Right lung (tissue), 5 donors: ENCODE measurements around the gene FOXJ3. TPM values are rescaled to one million over a fixed set of nuclear protein-coding genes. Genes with fewer than 3 reads are reported as not detected.

Source experiments
- DNase-seq, 2 donors: peaks; one replicate each; pipeline ENCODE4 v3.0.0-alpha.2; 2013
- polyA plus RNA-seq, 5 donors: library from polyadenylated mRNA; unstranded; fragments of 120-200 nt; gene quantifications; one replicate each; pipeline versions ENCODE4 v1.2.1 to v1.2.3, GENCODE V29; 2013; ENCODE audit warnings: inconsistent platforms in 1 of 5, low replicate concordance in 1 of 5; ENCODE audit not compliant: insufficient read length in 5 of 5, insufficient read depth in 1 of 5

FOXJ3 gene
- polyA plus RNA-seq, 5 donors, result 45.0 to 69.4 (median 54.6) TPM

DNA sequence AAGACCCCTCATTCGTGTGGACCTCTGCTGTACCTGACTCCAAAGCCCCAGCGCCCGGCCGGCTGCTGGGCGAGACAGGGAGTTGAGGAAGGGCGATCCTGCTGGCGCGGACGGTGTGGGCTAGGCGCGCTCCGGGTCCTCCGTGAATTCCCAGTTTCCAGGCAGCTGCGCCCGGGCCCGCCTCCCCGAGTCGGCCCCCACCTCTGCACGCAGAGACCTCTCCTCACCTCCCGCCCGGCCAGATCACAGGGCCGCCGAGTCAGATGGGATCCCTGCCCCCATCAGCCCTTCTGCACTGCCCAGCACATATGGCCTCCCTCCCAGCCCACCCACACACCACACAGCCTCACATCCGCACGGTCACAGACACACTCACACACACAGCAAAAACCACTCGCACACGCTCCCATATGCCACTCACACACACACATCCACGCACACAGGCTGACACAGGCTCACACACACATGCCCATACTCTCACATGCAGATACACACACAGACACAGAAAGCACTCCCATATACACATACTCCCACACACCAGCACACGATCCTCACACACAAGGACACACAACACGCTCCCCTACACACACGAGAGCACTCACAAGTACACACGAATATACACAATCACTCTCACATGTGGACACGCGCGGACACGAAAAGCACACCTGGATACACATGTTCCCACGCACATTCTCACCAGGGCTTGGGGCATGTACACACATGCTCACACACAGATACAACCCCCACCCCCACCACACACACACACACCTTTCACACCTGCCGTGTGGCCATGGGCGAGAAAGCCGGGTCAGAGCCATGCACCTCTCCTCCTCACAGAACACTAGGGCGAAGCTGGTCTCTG lies 189.0 kb downstream of the FOXJ3 start:
- no peak for DNase-seq

DNA sequence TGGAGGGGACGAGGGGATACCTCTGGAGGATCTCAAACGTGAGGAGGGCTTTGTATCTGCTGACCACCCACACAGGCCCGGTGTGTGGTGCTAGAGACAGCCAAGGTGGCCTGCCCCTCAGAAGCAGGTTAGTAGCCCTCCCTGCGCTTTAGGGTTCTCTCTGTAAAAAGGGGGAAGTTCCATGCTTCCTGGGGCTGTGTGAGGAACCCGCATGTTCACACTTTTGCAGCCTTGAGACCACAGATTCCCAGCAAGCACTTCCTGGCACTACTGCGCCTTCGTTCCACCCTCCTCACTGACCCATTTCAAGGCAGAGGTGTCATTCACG lies 189.7 kb downstream of the FOXJ3 start:
- no peak for DNase-seq

DNA sequence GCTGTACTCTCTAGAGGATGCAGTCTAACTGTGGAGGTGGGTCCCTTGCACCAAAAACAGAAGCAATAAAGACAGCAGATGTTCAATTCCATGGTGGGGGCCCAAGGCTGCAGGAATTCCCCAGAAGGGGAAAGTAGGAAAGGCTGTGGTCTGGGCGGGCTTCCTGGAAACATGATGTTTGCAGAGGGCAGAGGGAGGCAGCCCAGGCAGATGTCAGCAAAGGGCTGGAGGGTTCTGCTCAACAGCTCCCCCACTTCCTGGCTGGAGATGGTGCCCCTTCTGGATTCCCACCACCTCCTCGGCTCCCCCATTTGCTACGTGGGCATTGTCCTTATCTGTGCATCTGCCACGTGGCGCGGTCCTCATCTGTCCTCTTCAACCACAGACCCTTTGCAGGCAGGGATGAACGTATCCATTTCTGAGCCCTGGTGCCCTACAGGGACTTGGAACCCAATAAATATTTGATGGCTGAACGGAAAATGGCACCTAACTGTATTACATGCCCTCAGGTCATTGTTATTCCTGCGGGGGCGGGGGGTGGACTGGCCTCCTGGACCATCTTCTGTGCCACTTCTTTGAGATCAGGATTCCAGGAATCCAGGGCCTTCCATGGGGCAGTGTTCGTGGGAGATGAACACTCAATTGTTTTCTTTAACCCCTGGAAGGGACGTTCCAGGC lies 190.2 kb downstream of the FOXJ3 start:
- no peak for DNase-seq

DNA sequence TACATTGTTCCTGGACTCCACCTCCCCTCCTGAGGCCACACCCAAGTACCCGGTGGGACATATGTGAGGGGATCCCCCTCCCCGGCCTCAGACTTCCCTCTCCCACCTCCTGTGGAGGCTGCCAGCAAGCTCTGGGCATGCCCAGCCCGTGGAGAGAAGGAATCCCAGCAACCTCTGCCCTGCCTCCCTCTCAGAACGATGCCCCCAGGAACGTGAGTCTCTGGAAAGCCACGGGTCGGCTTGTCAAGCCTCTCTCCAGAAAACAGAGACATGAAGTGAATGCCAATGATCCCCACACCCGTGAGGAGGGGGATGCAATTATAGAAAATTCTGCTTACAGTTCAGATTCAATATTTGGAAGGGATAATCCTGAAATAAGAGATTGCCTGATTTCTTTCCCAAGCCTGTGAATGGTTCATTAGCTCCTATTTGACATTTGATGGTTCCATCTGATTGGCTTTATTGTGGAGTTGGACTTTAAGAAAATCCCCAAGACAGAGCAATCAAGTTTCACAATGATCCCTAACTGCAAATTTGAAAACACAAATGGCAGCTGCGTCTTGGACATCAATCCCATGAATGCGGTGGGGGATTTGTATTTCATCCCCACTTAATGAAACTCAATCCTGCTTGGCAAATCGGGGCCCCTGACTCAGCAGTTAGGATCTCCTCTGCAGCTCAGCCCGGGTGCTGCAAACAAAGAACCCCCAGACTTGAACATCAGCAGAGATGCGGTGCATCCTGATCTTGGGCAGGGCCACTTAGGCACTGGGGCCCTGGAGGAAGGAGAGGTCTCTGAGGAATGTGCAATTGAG lies 190.9 kb downstream of the FOXJ3 start:
- no peak for DNase-seq

DNA sequence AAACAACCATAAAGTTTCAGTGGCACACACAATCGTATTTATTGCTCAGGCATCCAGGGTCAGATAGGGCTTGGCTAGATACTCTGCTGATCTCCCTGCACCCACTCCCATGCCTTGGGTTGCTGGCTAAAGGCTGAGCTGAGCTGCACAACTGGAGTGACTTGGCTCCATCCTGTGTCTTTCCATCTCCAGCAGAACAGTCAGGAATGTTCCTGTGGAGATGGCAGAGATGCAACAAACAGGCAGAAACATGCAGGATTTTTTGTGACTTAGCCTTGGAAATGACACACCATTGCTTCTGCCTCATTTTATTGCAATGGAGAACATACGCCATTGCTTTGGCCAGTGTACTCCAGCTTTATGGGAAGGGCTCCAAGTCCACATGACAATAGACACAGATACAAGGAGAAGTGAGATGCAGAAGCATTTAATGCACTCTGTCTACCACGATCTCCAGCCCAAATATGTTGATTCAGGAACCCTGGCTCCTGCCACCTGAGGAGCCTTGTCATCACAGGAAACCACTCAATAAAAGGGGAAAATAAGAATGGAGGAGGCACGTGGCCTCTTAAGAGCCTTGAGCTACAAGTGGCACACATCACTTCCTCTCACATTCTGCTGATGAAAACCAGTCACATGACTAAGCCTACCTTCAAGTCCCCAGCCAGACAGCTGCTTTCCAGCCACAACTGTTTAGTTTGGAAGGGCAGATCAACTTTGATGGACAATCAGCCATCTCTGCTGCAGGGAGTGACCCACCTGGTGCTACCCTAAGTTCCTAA lies 191.9 kb downstream of the FOXJ3 start:
- no peak for DNase-seq

DNA sequence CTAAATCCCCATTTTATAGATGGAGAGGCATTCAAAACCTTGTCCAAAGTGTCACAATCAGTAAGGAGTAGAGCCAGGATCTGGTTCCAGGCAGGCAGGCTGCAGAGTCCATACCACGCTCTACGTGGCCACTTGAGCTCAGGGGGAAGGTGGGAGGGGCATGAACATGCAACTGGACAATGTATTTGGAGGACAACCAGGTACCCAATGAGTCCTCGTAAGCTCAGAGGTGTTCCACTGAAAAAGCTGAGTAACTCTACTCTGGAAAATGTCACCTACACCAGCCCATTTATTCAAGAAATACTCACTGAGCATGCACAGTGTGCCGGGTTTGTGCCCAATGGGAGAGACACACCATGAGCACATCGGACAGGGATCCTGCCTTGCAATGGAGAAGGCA lies 193.1 kb downstream of the FOXJ3 start:
- no peak for DNase-seq

DNA sequence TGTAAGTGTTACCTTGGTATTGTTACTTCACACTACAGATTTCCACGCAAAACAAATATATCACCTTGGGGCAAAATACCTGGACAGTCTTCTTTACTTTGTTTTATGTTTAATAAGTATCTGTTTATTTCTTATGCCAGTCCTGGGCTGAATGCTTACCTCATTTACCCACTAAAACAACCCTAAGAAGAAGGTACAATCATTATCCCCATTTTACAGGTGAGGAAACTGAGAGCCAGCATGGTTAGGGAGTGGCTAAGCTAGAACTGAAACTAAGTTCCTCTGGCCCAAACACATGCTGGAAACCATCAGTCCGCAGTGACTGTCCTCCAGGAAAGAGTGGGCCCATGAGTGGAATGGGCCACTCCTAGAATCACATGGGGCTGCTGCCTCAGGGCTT lies 194.8 kb downstream of the FOXJ3 start:
- DNase-seq, result no peak

DNA sequence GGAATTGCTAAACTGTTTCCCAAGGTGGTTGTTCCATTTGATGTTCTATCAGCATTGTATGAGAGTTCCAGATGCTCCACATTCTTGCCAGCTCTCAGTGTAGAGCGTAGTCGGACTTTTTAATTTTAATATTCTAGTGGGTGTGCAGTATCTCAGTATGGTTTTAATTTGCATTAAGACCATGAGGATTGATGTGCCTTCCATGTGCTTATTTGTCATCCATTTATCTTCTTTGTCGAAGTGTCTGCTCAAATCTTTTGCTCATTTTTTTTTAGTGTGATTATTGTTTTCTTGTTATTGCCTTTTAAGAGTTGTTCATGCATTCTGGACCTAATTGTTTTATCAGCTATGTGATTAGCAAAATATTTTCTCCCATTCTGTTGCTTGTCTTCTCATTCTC lies 195.6 kb downstream of the FOXJ3 start:
- DNase-seq, result no peak

DNA sequence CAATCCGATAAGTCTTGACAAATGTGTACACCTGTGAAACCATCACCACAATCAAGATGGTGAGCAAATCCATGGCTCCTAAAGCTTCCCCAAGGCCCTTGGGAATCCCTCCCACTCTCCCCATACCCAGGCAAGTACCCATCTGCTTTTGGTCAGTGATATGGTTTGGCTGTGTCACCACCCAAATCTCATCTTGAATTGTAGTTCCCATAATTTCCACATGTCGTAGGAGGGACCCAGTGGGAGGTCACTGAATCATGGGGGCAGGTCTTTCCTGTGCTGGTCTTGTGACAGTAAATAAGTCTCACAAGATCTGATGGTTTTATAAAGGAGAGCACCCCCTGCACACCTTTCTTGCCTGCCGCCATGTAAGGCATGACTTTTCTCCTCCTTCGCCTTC lies 196.4 kb downstream of the FOXJ3 start:
- DNase-seq, result no peak

DNA sequence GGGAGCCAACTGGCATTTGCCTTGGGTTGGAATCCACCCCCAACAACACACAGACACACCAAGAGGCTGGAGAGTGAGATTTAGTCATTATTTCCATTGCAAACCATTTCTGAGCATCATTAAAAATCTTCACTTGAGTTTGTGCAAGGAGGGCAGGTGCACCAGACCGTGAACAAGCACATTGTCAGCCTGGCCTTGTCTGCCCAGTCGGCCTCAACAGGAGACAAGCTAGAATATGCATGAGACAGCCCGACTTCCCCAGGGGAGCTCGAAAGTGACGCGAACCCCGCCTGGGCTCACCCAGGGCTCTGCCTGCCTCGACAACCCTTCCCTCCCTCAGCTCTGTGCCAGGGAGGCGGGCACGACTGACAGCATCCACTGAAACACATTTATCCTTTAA lies 197.3 kb downstream of the FOXJ3 start:
- DNase-seq, result no peak

DNA sequence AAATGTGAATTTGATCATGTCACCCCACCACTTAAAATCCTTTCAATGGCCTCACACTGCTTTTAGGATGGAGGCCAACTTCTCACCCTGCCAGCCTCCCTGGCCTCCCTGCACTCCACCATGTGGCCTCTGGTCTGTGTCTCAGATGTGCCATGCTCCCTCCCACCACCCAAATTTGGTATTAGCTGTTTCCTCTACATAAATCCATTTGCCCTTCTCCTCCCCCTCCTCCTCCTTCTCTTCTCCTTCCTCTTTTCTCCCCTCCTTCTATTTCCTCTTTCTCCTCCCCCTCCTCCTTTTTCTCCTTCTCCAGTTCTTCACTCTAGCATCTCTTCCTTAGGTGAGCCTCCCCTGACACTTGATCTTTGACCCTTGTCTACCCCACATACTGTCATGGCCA lies 198.6 kb downstream of the FOXJ3 start:
- DNase-seq, result no peak

DNA sequence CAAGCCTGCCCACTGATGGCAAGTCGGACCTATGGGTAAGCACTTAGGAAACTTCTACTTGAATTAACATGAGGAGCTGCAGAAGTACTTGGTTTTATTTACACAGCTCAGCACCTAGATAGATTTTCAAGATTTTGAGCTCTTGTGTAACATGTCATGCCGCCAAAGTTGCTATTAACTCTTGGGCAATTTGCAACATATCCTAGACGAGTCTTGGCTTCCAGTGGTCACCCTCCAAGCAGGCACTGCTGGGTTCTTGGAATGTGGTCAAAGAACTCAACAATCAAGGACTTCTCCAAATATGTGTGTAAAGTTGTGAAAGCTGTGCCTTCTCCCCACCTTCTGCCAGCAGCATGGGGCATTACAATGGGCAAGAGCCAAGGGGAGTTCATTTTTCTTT lies 199.6 kb downstream of the FOXJ3 start:
- peak; percentile 31 to 32 for DNase-seq

DNA sequence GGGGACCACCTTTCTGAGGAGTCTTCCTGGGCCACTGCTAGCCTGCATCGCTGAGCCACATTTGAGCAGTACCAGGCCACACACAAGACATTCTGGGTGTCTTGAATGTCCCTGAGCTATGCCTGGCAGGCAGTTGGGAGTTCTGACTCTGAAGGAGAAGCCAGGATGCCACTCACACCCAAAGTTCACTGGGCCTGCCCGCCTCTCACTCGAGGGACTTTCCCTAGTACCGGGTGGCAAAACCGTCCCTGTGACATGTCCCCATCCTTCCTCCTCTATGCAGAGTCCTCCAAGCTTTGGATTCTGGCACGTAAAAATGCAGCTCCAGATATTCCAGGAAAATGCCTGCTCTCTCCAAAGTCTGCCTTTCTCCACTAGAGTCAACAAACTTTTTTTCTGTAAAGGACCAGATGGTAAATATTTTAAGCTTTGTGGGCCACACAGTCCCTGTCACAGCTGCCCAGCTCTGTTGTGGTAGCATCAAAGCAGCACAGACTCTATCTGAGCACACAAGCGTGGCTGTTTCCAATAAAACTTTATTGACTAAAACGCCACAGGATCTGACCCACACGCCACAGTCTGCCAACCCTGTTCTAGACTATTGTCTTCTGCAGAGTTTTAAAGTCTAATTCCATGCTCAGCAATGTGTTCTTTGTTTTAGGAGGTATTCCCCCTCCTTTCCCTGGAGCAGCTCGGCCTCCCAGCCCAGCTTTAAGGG lies 201.1 kb downstream of the FOXJ3 start:
- DNase-seq, result no peak

DNA sequence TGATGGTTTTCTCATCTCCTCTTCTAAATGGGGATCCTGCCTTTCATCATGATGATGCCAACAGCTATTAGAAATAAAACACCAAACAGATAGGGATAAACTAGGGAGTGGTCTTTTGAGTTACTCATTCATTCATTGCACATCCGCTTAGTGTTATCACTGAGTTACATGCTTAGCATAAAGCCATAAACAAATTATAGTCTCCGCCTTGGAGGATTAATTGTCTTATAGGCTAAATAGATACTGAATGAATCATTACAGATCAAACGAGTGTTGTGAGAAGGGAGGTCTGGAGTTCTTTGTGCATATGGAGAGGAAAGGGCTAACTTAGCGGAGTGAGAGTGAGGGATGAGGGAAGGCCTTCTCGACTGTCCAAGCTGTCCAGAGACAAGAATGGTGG lies 201.6 kb downstream of the FOXJ3 start:
- no peak for DNase-seq

DNA sequence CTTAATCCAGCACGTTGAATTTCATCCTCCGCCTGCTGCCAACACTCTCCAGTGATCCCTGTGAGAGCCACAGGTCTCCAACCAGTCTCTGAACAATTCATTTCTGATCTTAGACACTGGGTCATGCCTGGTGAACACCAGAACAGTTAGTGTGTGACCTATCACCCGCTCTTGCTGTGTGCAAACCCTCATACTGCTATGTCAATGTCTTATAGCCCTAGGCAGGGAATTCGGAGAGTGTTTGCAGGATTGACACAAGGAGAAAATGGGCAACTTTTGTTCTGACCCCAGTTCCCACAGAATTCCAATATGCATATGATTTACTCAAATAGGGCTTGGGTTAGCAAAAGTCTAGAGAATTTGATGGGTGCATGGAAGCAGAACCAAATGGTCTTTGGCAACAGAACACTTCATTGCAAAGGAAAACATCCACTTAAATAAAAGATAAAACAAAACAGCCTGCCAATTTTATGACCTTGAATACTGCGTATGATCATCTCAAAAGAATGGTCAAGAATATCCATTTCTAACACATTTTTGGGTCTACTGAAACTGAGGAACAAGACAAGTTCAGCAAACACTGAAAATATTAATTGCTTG lies 204.9 kb downstream of the FOXJ3 start:
- DNase-seq, result peak; percentile 47 to 68

DNA sequence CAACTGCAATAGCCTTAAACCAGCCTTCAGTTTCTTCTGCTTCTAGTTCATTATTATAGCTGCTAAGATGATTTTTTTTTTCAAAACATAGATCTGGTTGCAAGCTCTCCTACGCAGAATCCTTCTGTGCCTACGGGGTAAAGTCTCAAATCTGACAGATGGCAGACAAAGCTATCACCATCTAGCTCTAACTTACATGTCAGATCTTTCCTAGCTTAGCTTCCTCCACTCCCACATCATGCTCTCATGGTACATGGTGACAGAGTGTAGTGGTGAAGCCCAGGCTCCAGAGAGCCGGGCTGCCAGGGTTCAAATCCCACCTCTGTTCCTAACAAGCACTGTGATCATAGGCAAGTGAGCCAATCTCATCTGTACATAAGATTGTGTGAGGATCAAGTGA lies 206.1 kb downstream of the FOXJ3 start:
- DNase-seq, result no peak

DNA sequence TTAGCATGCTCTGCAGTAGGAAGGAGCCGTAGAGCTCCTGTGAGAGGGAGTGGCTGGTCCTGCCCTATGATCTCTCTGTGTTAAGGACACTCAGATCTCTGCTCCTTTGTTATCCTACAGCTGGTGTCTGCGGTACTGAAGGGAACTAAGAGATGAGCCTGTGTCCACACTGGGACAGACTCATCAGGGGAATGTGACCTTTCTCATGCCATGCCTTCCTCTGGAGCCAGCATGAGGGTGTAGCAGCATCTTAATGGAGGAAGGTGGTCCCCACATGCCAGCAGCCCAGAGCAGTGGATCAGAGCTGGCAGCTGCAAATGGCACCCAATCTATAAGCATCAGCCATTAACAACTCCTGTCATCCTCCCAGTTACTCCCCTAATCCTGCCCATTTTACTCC lies 206.5 kb downstream of the FOXJ3 start:
- DNase-seq, result no peak

DNA sequence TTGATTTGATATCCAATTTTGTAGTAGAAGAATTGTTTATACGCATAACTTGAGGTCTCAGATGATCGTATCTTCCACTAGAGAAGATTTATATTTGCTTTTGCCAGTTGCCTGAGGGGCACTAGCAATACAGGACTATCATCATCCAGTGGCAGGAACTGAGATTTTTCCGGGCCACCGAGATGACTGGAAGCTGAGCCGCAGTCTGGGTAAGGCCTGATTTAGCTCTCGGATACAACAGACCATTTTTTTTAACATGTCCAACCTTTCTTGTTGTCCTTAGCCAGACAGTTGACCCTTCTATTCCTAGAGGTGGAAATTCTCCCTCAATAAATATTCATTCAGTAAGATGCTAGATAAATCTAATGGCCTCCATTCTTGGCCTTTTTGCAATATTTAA lies 207.3 kb downstream of the FOXJ3 start:
- DNase-seq, result no peak
